K562 (cell line): ENCODE data around the gene C17orf78. TPM values are rescaled to one million over a fixed set of nuclear protein-coding genes. Genes with fewer than 3 reads are reported as not detected.
"Not testable (repeated sequence)": the region's sequence is repeated elsewhere in the genome, so short reads cannot be mapped to it uniquely, and the experiment has no call there.

Experiments used
- ATAC-seq: fragments of 200-7000 bp; cut with Tn5 transposase; 3 replicates; pipeline ENCODE4 v1.9.1; 2020; ENCODE audit warnings: moderate library complexity
- BruUV-seq: library from RNA; stranded (reverse); fragments of 400-500 nt; replicated peaks from 2 replicates; lab custom pipeline; 2021; lab: Mats Ljungman, UMichigan
- CTCF ChIA-PET: fragments of 300-600 bp; formaldehyde crosslinking; extraction: SDS; loops from one replicate; lab custom pipeline; 2021; ENCODE audit warnings: low intra/inter-chr PET ratio; lab: Yijun Ruan, JAX
- POLR2A ChIA-PET: fragments of 300-600, 350-650 bp; sonication (Branson Sonifier 250); formaldehyde crosslinking; extraction: SDS; loops from one replicate; lab custom pipeline; 2021; ENCODE audit warnings: antibody characterized with exemption, inconsistent platforms; lab: Yijun Ruan, JAX
- DNase-seq, 4 experiments: peaks; one replicate each; pipeline versions ENCODE4 v3.0.0 to v3.0.0-alpha.2; 2011 to 2018; ENCODE audit warnings: low spot score in 3 of 4, mixed read lengths in 3 of 4; ENCODE audit errors: extremely low read depth in 1 of 4
- FAIRE-seq: peaks from 2 replicates; lab custom pipeline; 2011; peaks lifted over from hg19 to GRCh38; lab: Jason Lieb, UNC
- H2AFZ ChIP-seq: 2 replicates; pipeline ENCODE4 v1.6.0; 2011; ENCODE audit warnings: low read depth, low read length, control low read depth, inconsistent platforms
- H3K27ac ChIP-seq: fragments of 200-600 bp; 3 replicates; pipeline ENCODE4 v1.8.0; 2011; ENCODE audit warnings: low read depth, mild to moderate bottlenecking, control low read depth, inconsistent platforms, low read length, moderate library complexity, mixed read lengths; ENCODE audit errors: extremely low read depth
- H3K27me3 ChIP-seq, 2 experiments: fragments of 300-600 bp in 1 of 2; 2 replicates in 1 of 2; 3 replicates in 1 of 2; pipeline versions ENCODE4 v1.6.0 to v1.8.0; 2011; ENCODE audit warnings: inconsistent platforms in 2 of 2, low read length in 2 of 2, mild to moderate bottlenecking in 1 of 2, mixed read lengths in 1 of 2, moderate library complexity in 1 of 2; ENCODE audit not compliant: control insufficient read depth in 2 of 2, insufficient read depth in 2 of 2
- H3K36me3 ChIP-seq: fragments of 300-600 bp; 3 replicates; pipeline ENCODE4 v1.8.0; 2011; ENCODE audit warnings: mild to moderate bottlenecking, low read length, inconsistent platforms; ENCODE audit not compliant: control insufficient read depth, insufficient read depth
- H3K4me1 ChIP-seq, 2 experiments: fragments of 200-600 bp in 1 of 2; replicated peaks in 1 of 2; 2 replicates in 1 of 2; 3 replicates in 1 of 2; pipeline versions ENCODE4 v1.5.1 to v1.8.0; 2011; ENCODE audit warnings: inconsistent platforms in 2 of 2, low read length in 2 of 2, mild to moderate bottlenecking in 1 of 2, mixed read lengths in 1 of 2, moderate library complexity in 1 of 2; ENCODE audit not compliant: control insufficient read depth in 2 of 2, insufficient read depth in 2 of 2
- H3K4me2 ChIP-seq: 2 replicates; pipeline ENCODE4 v1.6.1; 2011; ENCODE audit warnings: low read length, control low read depth, inconsistent platforms, mixed read lengths; ENCODE audit not compliant: insufficient read depth
- H3K4me3 ChIP-seq: fragments of 200-600 bp; sonication (generic), shearing (Covaris generic); 2 replicates; pipeline ENCODE4 v1.5.1; 2016; ENCODE audit warnings: control low read depth, inconsistent platforms
- H3K79me2 ChIP-seq: fragments of 200-600 bp; 3 replicates; pipeline ENCODE4 v1.8.0; 2011; ENCODE audit warnings: low read length, inconsistent platforms; ENCODE audit not compliant: control insufficient read depth, insufficient read depth
- H3K9ac ChIP-seq, 2 experiments: 2 replicates each; pipeline versions ENCODE4 v1.6.0 to v1.6.1; 2011; ENCODE audit warnings: low read depth in 2 of 2, low read length in 2 of 2, control low read depth in 1 of 2, inconsistent platforms in 1 of 2, mild to moderate bottlenecking in 1 of 2, mixed read lengths in 1 of 2; ENCODE audit not compliant: insufficient read depth in 1 of 2
- H3K9me1 ChIP-seq: one replicate; pipeline ENCODE4 v1.6.0; 2011; ENCODE audit warnings: inconsistent platforms, mild to moderate bottlenecking, low read length, moderate library complexity; ENCODE audit not compliant: control insufficient read depth, insufficient read depth
- H3K9me3 ChIP-seq: replicated peaks from 2 replicates; pipeline ENCODE4 v1.5.1; 2011; ENCODE audit warnings: low read depth, low read length, inconsistent platforms; ENCODE audit not compliant: control insufficient read depth, insufficient read depth
- H4K20me1 ChIP-seq: replicated peaks from 2 replicates; pipeline ENCODE4 v1.6.1; 2011; ENCODE audit warnings: low read length, inconsistent platforms, mixed read lengths; ENCODE audit not compliant: control insufficient read depth, insufficient read depth
- HDAC1 ChIP-seq, 2 experiments: fragments of 450-650 bp; IDR thresholded peaks; 2 replicates each; pipeline ENCODE4 v1.6.1; 2016 to 2017; ENCODE audit warnings: inconsistent platforms in 1 of 2, mild to moderate bottlenecking in 1 of 2, moderate library complexity in 1 of 2
- HDGF ChIP-seq: fragments of 450-650 bp; IDR thresholded peaks from 2 replicates; pipeline ENCODE4 v1.6.1; 2016
- MTA3 ChIP-seq: fragments of 450-650 bp; formaldehyde crosslinking; IDR thresholded peaks from 2 replicates; pipeline ENCODE4 v1.6.1; 2017; ENCODE audit warnings: mild to moderate bottlenecking, borderline replicate concordance
- NKRF ChIP-seq: fragments of 450-650 bp; IDR thresholded peaks from 2 replicates; pipeline ENCODE4 v1.6.1; 2016; ENCODE audit warnings: borderline replicate concordance
- NRF1 ChIP-seq, 2 experiments: fragments of 450-650 bp; IDR thresholded peaks in 1 of 2; conservative IDR thresholded peaks in 1 of 2; 2 replicates each; pipeline ENCODE4 v1.6.1; 2014; ENCODE audit warnings: mild to moderate bottlenecking in 2 of 2
- SMARCA4 ChIP-seq: fragments of 450-650 bp; IDR thresholded peaks from 2 replicates; pipeline ENCODE4 v1.6.1; 2016
- SMARCE1 ChIP-seq: fragments of 450-650 bp; IDR thresholded peaks from 2 replicates; pipeline ENCODE4 v1.7.1; 2016; ENCODE audit warnings: mild to moderate bottlenecking
- ZBTB5 ChIP-seq: fragments of 450-650 bp; IDR thresholded peaks from 2 replicates; pipeline ENCODE4 v1.6.1; 2017; ENCODE audit warnings: antibody characterized with exemption
- WGBS: fragments of 100-300 bp; shearing (Covaris generic); methylation state at CpG from one replicate; pipeline ENCODE4 v1.1.6; 2016; ENCODE audit warnings: low coverage, mixed read lengths; ENCODE audit not compliant: insufficient coverage; ENCODE audit errors: missing lambda C conversion rate; 5-methylcytosine and 5-hydroxymethylcytosine counted together
- in situ Hi-C: fragments of 300-500 bp; cut with MboI; formaldehyde crosslinking; loops from 4 replicates; pipeline ENCODE4 v1.15.0; 2018; ENCODE audit warnings: inconsistent platforms, mixed read lengths
- intact Hi-C: fragments of 100-400 bp; cut with micrococcal nuclease; formaldehyde crosslinking; loops from 2 replicates; pipeline ENCODE4 v1.14.2; 2022
- polyA plus RNA-seq, 8 experiments: library from polyadenylated mRNA; depleted of rRNA in 4 of 8; stranded (reverse) in 5 of 8; unstranded in 3 of 8; fragments of >200 nt; fragmentation: Nextera tagmentation in 2 of 8; fragmentation: Illumina TruSeq in 1 of 8; extraction: Ambion mirVana in 2 of 8; extraction: Trizol in 1 of 8; gene quantifications; 2 replicates each; pipeline versions ENCODE4 v1.2.1 to v1.2.3, GENCODE V29; 2011 to 2014; ENCODE audit warnings: inconsistent platforms in 1 of 8, missing spikeins in 1 of 8
- total RNA-seq, 7 experiments: library from RNA; depleted of rRNA in 6 of 7; stranded (reverse); fragments of >200 nt in 6 of 7; fragmentation: Illumina TruSeq in 2 of 7; extraction: Trizol in 2 of 7; gene quantifications; 2 replicates each; pipeline versions ENCODE4 v1.2.1 to v1.2.3, GENCODE V29; 2011 to 2021; ENCODE audit warnings: low replicate concordance in 1 of 7

The C17orf78 gene
- total and polyA plus RNA-seq, 9 of the 15 experiments (the other 6 are each of a cell fraction or from before 2014, with no cell fraction given), result not detected

GRCh38 chr17:37356796-37357569, 18.8 kb upstream of the C17orf78 start:
- H3K36me3 ChIP-seq, result peaks cover 40% of the 10 kb centered on the region
- DNase-seq, H3K9me1 ChIP-seq, in situ Hi-C loops, H3K27me3 ChIP-seq, CTCF ChIA-PET, H3K9me3 ChIP-seq, FAIRE-seq, H4K20me1 ChIP-seq, intact Hi-C loops, H2AFZ ChIP-seq, ATAC-seq, BruUV-seq: not testable (repeated sequence)
- POLR2A ChIA-PET, result interaction anchor here (0.6 to 1.2 kb wide), 2 partner anchors 12 to 13 kb away, joined by 3 read pairs; no protein-coding TSS in a partner anchor
- H3K4me1 ChIP-seq, result peaks cover 14 to 20% of the 10 kb centered on the region in 2 experiments
- WGBS, result 4% methylated on average over 12 of the region's 12 CpGs
- peak overlapping the region; percentile 67 to 94 for H3K9ac ChIP-seq
- H3K4me3 ChIP-seq, result peak overlapping the region; percentile 99
- TF ChIP-seq NRF1 (conservative IDR thresholded peaks at IDR 0.05 in 1 of 2, IDR thresholded peaks at IDR 0.05 in 1 of 2) (peak in 1 of 2 experiments; percentile 43; a peak in 2 of 4 replicates), SMARCE1 (0 out of 2 replicates have a peak, but pooled peaks have one; percentile 29), NKRF (0 out of 2 replicates have a peak, but pooled peaks have one; percentile 18), HDAC1 (IDR thresholded peaks at IDR 0.05) (peak in 1 of 2 experiments; percentile 31; a peak in 1 of 4 replicates), MTA3 (0 out of 2 replicates have a peak, but pooled peaks have one; percentile 18), ZBTB5 (0 out of 2 replicates have a peak, but pooled peaks have one; percentile 18), SMARCA4 (0 out of 2 replicates have a peak, but pooled peaks have one; percentile 29), HDGF (peak; percentile 81; the same call in 1 of the 2 replicates)
- H3K79me2 ChIP-seq, result peaks cover 73% of the 10 kb centered on the region
- peak overlapping the region; percentile 97 for H3K4me2 ChIP-seq
- peak overlapping the region; percentile 93; the same call in 2 of the 3 replicates for H3K27ac ChIP-seq
